ENCODE measurements around the gene CDT1.

GRCh38 chr16:88842806-88843205, 39.2 kb downstream of the CDT1 start:
- TF ChIP-seq POLR2A (IDR thresholded peaks at IDR 0.05; ENCODE audit: low read depth, low read length) (no peak), POLR2AphosphoS5 (IDR thresholded peaks at IDR 0.05; ENCODE audit: low read depth, low read length) (no peak)
